HepG2 (cell line): ENCODE measurements around the gene WLS. TPM values are rescaled to one million over a fixed set of nuclear protein-coding genes. Genes with fewer than 3 reads are reported as not detected.

Source experiments
- ATAC-seq: fragments of 200-7000 bp; cut with Tn5 transposase; 3 replicates; pipeline ENCODE4 v1.9.1; 2020; ENCODE audit warnings: mild to moderate bottlenecking, moderate library complexity
- BruUV-seq: library from RNA; stranded (reverse); fragments of 400-500 nt; replicated peaks from 2 replicates; lab custom pipeline; 2021; lab: Mats Ljungman, UMichigan
- CTCF ChIA-PET: fragments of 300-600 bp; formaldehyde crosslinking; extraction: SDS; loops from one replicate; lab custom pipeline; 2021; ENCODE audit warnings: low total read pairs, inconsistent platforms, low intra/inter-chr PET ratio; lab: Yijun Ruan, JAX
- POLR2A ChIA-PET: fragments of 350-600 bp; sonication (Branson Sonifier 250); formaldehyde crosslinking; loops from one replicate; lab custom pipeline; 2020; ENCODE audit warnings: antibody characterized with exemption, inconsistent platforms; lab: Yijun Ruan, JAX
- DNase-seq: peaks from one replicate; pipeline ENCODE4 v3.0.0-alpha.2; 2015; ENCODE audit warnings: low spot score
- FAIRE-seq: peaks from 3 replicates; lab custom pipeline; 2011; peaks lifted over from hg19 to GRCh38; lab: Jason Lieb, UNC
- H2AFZ ChIP-seq: one replicate; pipeline ENCODE4 v1.6.1; 2011; ENCODE audit warnings: low read length, inconsistent platforms
- H3K27ac ChIP-seq: fragments of 300-600 bp; 3 replicates; pipeline ENCODE4 v1.8.0; 2011; ENCODE audit warnings: mixed run types, mild to moderate bottlenecking, mixed read lengths, low read length, inconsistent platforms; ENCODE audit not compliant: insufficient read depth; ENCODE audit errors: extremely low read length
- H3K27me3 ChIP-seq, 2 experiments: fragments of 200-600 bp in 1 of 2; 2 replicates in 1 of 2; 3 replicates in 1 of 2; pipeline versions ENCODE4 v1.6.0 to v1.8.0; 2011; ENCODE audit warnings: low read length in 2 of 2, mild to moderate bottlenecking in 2 of 2, moderate library complexity in 2 of 2, inconsistent platforms in 1 of 2; ENCODE audit not compliant: insufficient read depth in 2 of 2, control insufficient read depth in 1 of 2
- H3K36me3 ChIP-seq, 2 experiments: fragments of 200-600 bp in 1 of 2; replicated peaks in 1 of 2; 2 replicates in 1 of 2; 3 replicates in 1 of 2; pipeline versions ENCODE4 v1.5.1 to v1.8.0; 2011; ENCODE audit warnings: low read length in 2 of 2, inconsistent platforms in 1 of 2; ENCODE audit not compliant: insufficient read depth in 2 of 2, control insufficient read depth in 1 of 2
- H3K4me1 ChIP-seq: 2 replicates; pipeline ENCODE4 v1.5.1; 2012; ENCODE audit warnings: low read length, inconsistent platforms; ENCODE audit not compliant: insufficient read depth
- H3K4me2 ChIP-seq: 2 replicates; pipeline ENCODE4 v1.6.0; 2011; ENCODE audit warnings: low read depth, low read length, inconsistent platforms
- H3K4me3 ChIP-seq, 3 experiments: fragments of 200-600 bp in 1 of 3; sonication (generic), shearing (Covaris generic) in 1 of 3; replicated peaks in 1 of 3; 2 replicates each; pipeline ENCODE4 v1.5.1; 2011 to 2016; ENCODE audit warnings: low read length in 3 of 3, inconsistent platforms in 2 of 3, low read depth in 2 of 3, mild to moderate bottlenecking in 2 of 3, control low read depth in 1 of 3, mixed read lengths in 1 of 3; ENCODE audit not compliant: insufficient read depth in 1 of 3
- H3K79me2 ChIP-seq: one replicate; pipeline ENCODE4 v1.6.1; 2011; ENCODE audit warnings: low read length, inconsistent platforms; ENCODE audit not compliant: insufficient read depth
- H3K9ac ChIP-seq: 2 replicates; pipeline ENCODE4 v1.6.0; 2011; ENCODE audit warnings: mild to moderate bottlenecking, low read depth, low read length, inconsistent platforms; ENCODE audit not compliant: insufficient read depth
- H3K9me3 ChIP-seq: 2 replicates; pipeline ENCODE4 v1.5.1; 2012; ENCODE audit warnings: mild to moderate bottlenecking, low read length
- H4K20me1 ChIP-seq: 2 replicates; pipeline ENCODE4 v1.6.0; 2011; ENCODE audit warnings: inconsistent platforms, mild to moderate bottlenecking, low read length, moderate library complexity; ENCODE audit not compliant: insufficient read depth
- ARHGAP35 ChIP-seq: sonication (generic); formaldehyde crosslinking; IDR thresholded peaks from 2 replicates; pipeline ENCODE4 v1.9.0; 2022; ENCODE audit warnings: mild to moderate bottlenecking, inconsistent platforms, moderate library complexity, missing genetic modification reagents, borderline replicate concordance
- CBX2 ChIP-seq, 2 experiments: fragments of 200-600 bp in 1 of 2; sonication (generic); formaldehyde crosslinking in 1 of 2; IDR thresholded peaks; 2 replicates each; pipeline versions ENCODE4 v1.7.0 to v1.8.1; 2018 to 2022; ENCODE audit warnings: low read depth in 2 of 2, low read length in 1 of 2, mild to moderate bottlenecking in 1 of 2, missing genetic modification reagents in 1 of 2
- HOXA5 ChIP-seq: sonication (generic); formaldehyde crosslinking; IDR thresholded peaks from 2 replicates; pipeline ENCODE4 v1.4.0; 2020; ENCODE audit warnings: missing genetic modification reagents
- NR2F1 ChIP-seq, 2 experiments: fragments of 450-650 bp in 1 of 2; formaldehyde crosslinking in 1 of 2; IDR thresholded peaks; 2 replicates each; pipeline versions ENCODE4 v1.5.0 to v1.6.1; 2016 to 2020; ENCODE audit warnings: mild to moderate bottlenecking in 1 of 2, missing compliant biosample characterization in 1 of 2, missing genetic modification reagents in 1 of 2, moderate library complexity in 1 of 2
- PPARG ChIP-seq: conservative IDR thresholded peaks from 2 replicates; pipeline ENCODE4 v1.6.1; 2016; ENCODE audit warnings: missing biosample characterization, missing genetic modification reagents
- RFXANK ChIP-seq: IDR thresholded peaks from 2 replicates; pipeline ENCODE4 v1.6.1; 2016
- SOX13 ChIP-seq, 3 experiments: fragments of 450-650 bp in 1 of 3; sonication (generic) in 1 of 3; formaldehyde crosslinking in 1 of 3; IDR thresholded peaks in 2 of 3; conservative IDR thresholded peaks in 1 of 3; 2 replicates each; pipeline versions ENCODE4 v1.5.0 to v1.6.1; 2016 to 2020; ENCODE audit warnings: antibody characterized with exemption in 1 of 3, mild to moderate bottlenecking in 1 of 3, missing compliant biosample characterization in 1 of 3, missing genetic modification reagents in 1 of 3, moderate library complexity in 1 of 3
- SPEN ChIP-seq: sonication (generic); formaldehyde crosslinking; IDR thresholded peaks from 2 replicates; pipeline ENCODE4 v1.5.1; 2020; ENCODE audit warnings: low read depth, mild to moderate bottlenecking, missing genetic modification reagents
- SRF ChIP-seq: IDR thresholded peaks from 2 replicates; pipeline ENCODE4 v1.6.1; 2011; ENCODE audit warnings: mild to moderate bottlenecking, low read depth, low read length, moderate library complexity
- ZNF333 ChIP-seq: sonication (generic); formaldehyde crosslinking; IDR thresholded peaks from 2 replicates; pipeline ENCODE4 v1.4.0; 2020; ENCODE audit warnings: mild to moderate bottlenecking, missing genetic modification reagents, borderline replicate concordance
- ZNF776 ChIP-seq: sonication (generic); formaldehyde crosslinking; IDR thresholded peaks from 2 replicates; pipeline ENCODE4 v1.4.0; 2020; ENCODE audit warnings: mild to moderate bottlenecking, missing genetic modification reagents
- WGBS: methylation state at CpG from one replicate; pipeline ENCODE4 v1.1.6; 2017; ENCODE audit warnings: low lambda C conversion rate; 5-methylcytosine and 5-hydroxymethylcytosine counted together
- in situ Hi-C: cut with HindIII; loops from 2 replicates; pipeline ENCODE4 v1.10.0; 2017; ENCODE audit warnings: low pct_unique_long_range_greater_than_20kb; ENCODE audit not compliant: extremely low pct_ligation_motif_present
- intact Hi-C: fragments of 100-400 bp; cut with micrococcal nuclease; formaldehyde crosslinking; loops from one replicate; pipeline ENCODE4 v1.10.0; 2022; ENCODE audit not compliant: unreplicated experiment
- polyA plus RNA-seq, 8 experiments: library from polyadenylated mRNA; depleted of rRNA in 3 of 8; stranded (reverse) in 7 of 8; unstranded in 1 of 8; fragments of >200 nt; fragmentation: Illumina TruSeq in 4 of 8; extraction: Trizol in 4 of 8; gene quantifications; 2 replicates each; pipeline versions ENCODE4 v1.2.1 to v1.2.3, GENCODE V29; 2011 to 2016; ENCODE audit warnings: low read depth in 4 of 8, missing spikeins in 1 of 8, mixed read lengths in 1 of 8; ENCODE audit not compliant: insufficient read depth in 1 of 8
- total RNA-seq, 5 experiments: library from RNA; depleted of rRNA; stranded (reverse); fragments of >200 nt; fragmentation: Illumina TruSeq; extraction: Trizol; gene quantifications; 2 replicates each; pipeline ENCODE4 v1.2.3, GENCODE V29; 2016; ENCODE audit warnings: low read depth in 1 of 5
- TF ChIP-seq, protein P1 (sequence below): sonication (generic); formaldehyde crosslinking; IDR thresholded peaks from 2 replicates; pipeline ENCODE4 v1.8.0; 2022; ENCODE audit warnings: mild to moderate bottlenecking, missing genetic modification reagents; ENCODE audit not compliant: insufficient replicate concordance
- TF ChIP-seq, protein P2 (sequence below): sonication (generic); formaldehyde crosslinking; IDR thresholded peaks from 2 replicates; pipeline ENCODE4 v1.8.1; 2023; ENCODE audit warnings: mild to moderate bottlenecking, missing genetic modification reagents
- TF ChIP-seq, protein P3 (sequence below): sonication (generic); formaldehyde crosslinking; IDR thresholded peaks from 2 replicates; pipeline ENCODE4 v1.4.0; 2020; ENCODE audit warnings: low read depth, mild to moderate bottlenecking, missing genetic modification reagents

Gene WLS
- total and polyA plus RNA-seq, 2 of the 13 experiments (the other 11 are each of a cell fraction or from before 2014, with no cell fraction given), result not detected

DNA sequence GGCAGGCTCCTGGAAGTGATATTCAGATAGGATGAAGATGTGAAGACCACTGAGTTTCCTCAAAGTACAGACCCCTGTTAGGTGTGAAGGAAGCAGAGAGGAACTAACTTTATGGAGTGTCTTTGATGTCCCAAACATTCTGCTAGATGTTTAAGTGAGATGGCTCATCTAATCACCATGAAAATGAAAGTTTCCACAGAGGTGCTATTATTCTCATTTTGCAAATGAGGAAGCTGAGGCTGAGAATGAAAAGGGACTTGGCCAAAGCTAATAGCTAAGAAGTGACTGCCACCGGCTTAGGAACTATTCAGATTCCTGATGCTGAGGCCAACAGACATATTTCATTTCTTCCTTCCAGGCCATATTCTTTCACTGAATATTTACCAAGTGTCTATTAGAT, 45.9 kb upstream of the WLS start:
- H2AFZ ChIP-seq, result no peak overlapping the region
- TF ChIP-seq, protein P1, sequence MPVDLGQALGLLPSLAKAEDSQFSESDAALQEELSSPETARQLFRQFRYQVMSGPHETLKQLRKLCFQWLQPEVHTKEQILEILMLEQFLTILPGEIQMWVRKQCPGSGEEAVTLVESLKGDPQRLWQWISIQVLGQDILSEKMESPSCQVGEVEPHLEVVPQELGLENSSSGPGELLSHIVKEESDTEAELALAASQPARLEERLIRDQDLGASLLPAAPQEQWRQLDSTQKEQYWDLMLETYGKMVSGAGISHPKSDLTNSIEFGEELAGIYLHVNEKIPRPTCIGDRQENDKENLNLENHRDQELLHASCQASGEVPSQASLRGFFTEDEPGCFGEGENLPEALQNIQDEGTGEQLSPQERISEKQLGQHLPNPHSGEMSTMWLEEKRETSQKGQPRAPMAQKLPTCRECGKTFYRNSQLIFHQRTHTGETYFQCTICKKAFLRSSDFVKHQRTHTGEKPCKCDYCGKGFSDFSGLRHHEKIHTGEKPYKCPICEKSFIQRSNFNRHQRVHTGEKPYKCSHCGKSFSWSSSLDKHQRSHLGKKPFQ (CRISPR knock-in tag), result no peak
- TF ChIP-seq ARHGAP35 (CRISPR knock-in tag) (no peak), SPEN (CRISPR knock-in tag) (no peak), PPARG (CRISPR knock-in tag) (no peak), ZNF776 (CRISPR knock-in tag) (no peak), NR2F1 (CRISPR knock-in tag; IDR thresholded peaks at IDR 0.05) (no peak), SRF (no peak), CBX2 (IDR thresholded peaks at IDR 0.05; ENCODE audit: low read depth, low read length) (no peak), CBX2 (CRISPR knock-in tag; IDR thresholded peaks at IDR 0.05; ENCODE audit: low read depth) (no peak), SOX13 (IDR thresholded peaks at IDR 0.05) (no peak), SOX13 (CRISPR knock-in tag; conservative IDR thresholded peaks at IDR 0.05 in 1 of 2, IDR thresholded peaks at IDR 0.05 in 1 of 2) (no peak), ZNF333 (CRISPR knock-in tag) (no peak), HOXA5 (no peak), RFXANK (CRISPR knock-in tag) (no peak)
- TF ChIP-seq, protein P2, sequence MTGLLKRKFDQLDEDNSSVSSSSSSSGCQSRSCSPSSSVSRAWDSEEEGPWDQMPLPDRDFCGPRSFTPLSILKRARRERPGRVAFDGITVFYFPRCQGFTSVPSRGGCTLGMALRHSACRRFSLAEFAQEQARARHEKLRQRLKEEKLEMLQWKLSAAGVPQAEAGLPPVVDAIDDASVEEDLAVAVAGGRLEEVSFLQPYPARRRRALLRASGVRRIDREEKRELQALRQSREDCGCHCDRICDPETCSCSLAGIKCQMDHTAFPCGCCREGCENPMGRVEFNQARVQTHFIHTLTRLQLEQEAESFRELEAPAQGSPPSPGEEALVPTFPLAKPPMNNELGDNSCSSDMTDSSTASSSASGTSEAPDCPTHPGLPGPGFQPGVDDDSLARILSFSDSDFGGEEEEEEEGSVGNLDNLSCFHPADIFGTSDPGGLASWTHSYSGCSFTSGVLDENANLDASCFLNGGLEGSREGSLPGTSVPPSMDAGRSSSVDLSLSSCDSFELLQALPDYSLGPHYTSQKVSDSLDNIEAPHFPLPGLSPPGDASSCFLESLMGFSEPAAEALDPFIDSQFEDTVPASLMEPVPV, result no peak
- TF ChIP-seq, protein P3, sequence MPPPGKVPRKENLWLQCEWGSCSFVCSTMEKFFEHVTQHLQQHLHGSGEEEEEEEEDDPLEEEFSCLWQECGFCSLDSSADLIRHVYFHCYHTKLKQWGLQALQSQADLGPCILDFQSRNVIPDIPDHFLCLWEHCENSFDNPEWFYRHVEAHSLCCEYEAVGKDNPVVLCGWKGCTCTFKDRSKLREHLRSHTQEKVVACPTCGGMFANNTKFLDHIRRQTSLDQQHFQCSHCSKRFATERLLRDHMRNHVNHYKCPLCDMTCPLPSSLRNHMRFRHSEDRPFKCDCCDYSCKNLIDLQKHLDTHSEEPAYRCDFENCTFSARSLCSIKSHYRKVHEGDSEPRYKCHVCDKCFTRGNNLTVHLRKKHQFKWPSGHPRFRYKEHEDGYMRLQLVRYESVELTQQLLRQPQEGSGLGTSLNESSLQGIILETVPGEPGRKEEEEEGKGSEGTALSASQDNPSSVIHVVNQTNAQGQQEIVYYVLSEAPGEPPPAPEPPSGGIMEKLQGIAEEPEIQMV, result no peak
- TF ChIP-seq, all 625 proteins: peak for 0
- no peak for ATAC-seq
- no peak overlapping the region for H3K27ac ChIP-seq
- in situ Hi-C loops (no loop called here), intact Hi-C loops (no loop called here)
- no peaks in the 10 kb centered on the region for H3K4me1 ChIP-seq
- POLR2A ChIA-PET, result no interaction called here
- no peak for FAIRE-seq
- BruUV-seq, result no TSS peak
- 39% methylated on average over 1 of the region's 1 CpG for WGBS
- H3K27me3 ChIP-seq, result no peaks in the 10 kb centered on the region
- no peaks in the 10 kb centered on the region for H3K9me3 ChIP-seq
- CTCF ChIA-PET, result no interaction called here
- no peak overlapping the region for H3K4me2 ChIP-seq
- no peaks in the 10 kb centered on the region for H3K36me3 ChIP-seq
- H3K79me2 ChIP-seq, result no peaks in the 10 kb centered on the region
- no peaks in the 10 kb centered on the region for H4K20me1 ChIP-seq
- DNase-seq, result no peak
- no peak overlapping the region for H3K4me3 ChIP-seq
- H3K9ac ChIP-seq, result no peak overlapping the region
